HG02840 (cell line): Measurements from ENCODE around the gene HOXA5.

Source experiments
- ATAC-seq: cut with Tn5 transposase; IDR thresholded peaks from one replicate; pipeline ENCODE4 v1.9.1; 2021; ENCODE audit warnings: mild to moderate bottlenecking, moderate library complexity, moderate number of reproducible peaks; ENCODE audit not compliant: unreplicated experiment, low FRiP score

HOXA5 gene

GRCh38 chr7:27172315-27172774, 28.9 kb upstream of the HOXA5 start:
- no peak for ATAC-seq

DNA sequence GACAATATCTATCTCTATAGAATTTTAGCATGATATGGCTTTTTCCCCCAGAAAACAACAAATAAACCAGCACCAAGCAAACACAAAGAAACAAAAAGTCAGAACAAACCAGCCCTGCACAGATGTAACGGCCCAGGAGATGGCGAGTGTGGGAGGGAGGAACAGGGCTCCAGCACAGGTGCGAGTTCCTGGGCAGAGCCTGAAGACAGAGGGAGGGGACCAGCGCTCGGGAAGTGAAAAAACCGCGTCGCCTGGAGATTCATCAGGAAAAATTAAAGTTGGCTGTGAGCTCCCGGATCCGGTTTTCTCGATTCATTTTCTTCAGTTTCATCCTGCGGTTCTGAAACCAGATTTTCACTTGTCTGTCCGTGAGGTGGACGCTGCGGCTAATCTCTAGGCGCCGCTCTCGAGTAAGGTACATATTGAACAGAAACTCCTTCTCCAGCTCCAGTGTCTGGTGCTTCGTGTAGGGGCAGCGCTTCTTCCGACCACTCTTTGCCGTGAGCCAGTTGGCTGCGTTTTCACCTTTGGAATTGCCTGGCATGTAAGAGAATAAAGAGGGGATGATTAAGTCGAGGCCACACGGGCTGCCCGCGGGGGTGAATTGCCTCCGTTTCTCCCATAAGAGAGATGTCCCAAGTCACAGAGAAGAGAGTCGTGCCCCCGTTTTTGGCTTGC, 28.3 kb upstream of the HOXA5 start:
- no peak for ATAC-seq

DNA sequence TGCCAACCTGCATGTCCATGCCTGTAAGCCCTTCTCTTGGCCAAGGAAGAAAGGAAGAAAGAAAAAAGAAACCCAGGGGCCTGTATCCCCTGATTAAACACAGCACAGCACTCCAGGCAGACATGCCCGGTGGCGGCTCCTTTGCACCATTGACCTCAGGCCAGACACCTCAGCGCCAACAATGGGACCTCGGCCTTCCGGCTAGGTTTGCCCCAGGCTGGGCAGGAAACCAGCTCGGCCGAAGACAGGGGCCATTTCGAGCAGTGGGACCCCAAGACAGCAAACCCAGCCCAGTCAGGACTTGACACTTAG, 27.8 kb upstream of the HOXA5 start:
- ATAC-seq = no peak

GRCh38 chr7:27170426-27171324, 27.2 kb upstream of the HOXA5 start:
- no peak for ATAC-seq

DNA sequence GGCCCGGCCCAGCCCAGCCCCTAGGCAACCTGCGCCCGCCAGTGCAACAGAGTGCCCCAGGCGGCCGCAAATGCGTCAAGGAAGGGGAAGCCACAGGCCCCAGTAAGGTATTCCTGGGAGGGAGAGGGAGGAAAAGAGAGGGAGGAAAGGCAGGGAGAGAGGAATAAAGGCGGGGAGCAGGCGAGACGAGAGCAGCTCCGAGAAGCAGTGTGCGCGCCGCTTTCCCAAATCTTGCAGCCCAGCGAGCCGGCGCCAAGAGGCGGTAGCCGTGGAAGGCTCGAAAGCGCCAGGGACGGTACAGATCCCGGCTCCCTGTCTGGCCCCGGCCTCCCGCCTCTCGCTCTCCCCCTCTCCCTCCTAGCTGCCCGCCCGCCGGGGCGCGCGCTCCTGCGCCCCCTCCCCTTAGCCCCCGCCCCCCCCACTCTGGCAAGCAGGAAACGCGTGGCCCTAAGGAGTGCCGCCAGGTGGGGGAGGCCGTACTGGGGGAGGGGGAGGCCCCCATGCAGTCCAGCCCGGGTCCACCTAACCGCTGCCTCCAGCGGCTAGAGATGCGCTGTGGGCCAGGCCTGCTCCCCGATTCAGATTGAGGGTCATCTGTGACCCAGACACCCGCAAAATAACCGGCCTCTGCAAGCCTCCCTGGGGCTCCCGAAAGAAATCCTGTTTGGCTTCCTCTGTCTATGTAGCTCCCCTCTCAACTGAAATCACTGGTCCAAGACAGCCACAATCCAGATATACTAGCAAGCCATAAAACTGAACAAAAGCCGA, 26.4 kb upstream of the HOXA5 start:
- ATAC-seq = no peak

DNA sequence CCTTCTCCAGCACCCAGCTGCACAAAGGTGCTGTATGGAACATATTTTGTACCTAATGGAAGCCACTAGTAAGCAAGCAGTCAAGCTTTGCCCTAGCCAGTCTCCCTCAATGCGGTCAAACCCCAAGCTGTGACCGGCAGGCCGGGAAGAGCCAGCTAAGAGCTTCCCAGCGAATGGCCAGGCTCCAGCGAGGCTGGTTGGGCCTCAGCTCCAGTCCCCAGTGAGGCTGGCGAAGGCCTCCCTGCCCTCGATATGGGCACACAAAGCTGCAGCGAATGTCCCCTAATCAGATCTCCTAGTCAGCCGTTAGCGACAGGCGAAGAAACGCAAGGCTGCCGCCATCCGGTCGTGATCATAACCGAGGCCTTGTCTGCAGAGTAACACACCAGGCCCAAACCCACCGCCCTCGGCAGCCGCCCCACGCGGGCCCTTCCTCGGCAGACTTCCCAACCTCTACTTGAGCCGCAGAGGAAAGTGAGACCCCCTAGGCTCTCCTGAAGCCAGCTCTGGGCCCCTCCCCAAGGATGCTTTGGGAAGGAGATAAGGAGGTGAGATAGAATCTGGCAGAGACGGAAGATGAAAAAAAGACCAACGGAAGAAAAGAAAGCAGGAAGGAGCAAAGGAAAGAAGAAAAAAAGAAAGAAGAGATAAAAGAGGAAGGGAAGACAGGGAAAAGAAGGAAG, 24.9 kb upstream of the HOXA5 start:
- no peak for ATAC-seq

DNA sequence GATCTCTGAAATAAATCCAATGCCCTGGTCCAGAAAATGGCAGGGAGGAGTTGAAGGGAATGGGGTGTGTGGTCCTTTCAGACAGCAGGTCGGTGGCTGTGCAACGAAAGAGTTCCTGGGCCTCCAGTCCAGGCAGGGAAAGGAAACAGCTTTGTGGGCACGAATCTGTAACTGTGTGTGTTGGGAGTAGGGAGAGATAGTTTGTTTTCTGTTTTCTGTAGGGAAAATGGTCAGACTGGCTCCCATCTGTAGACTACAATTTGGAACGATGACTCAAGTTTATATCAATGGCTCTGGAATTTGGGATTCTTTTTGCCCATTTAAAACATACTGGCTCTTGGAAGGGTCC, 24.4 kb upstream of the HOXA5 start:
- no peak for ATAC-seq

GRCh38 chr7:27166531-27167505, 23.3 kb upstream of the HOXA5 start:
- no peak for ATAC-seq

GRCh38 chr7:27165996-27166530, 22.6 kb upstream of the HOXA5 start:
- ATAC-seq = no peak

DNA sequence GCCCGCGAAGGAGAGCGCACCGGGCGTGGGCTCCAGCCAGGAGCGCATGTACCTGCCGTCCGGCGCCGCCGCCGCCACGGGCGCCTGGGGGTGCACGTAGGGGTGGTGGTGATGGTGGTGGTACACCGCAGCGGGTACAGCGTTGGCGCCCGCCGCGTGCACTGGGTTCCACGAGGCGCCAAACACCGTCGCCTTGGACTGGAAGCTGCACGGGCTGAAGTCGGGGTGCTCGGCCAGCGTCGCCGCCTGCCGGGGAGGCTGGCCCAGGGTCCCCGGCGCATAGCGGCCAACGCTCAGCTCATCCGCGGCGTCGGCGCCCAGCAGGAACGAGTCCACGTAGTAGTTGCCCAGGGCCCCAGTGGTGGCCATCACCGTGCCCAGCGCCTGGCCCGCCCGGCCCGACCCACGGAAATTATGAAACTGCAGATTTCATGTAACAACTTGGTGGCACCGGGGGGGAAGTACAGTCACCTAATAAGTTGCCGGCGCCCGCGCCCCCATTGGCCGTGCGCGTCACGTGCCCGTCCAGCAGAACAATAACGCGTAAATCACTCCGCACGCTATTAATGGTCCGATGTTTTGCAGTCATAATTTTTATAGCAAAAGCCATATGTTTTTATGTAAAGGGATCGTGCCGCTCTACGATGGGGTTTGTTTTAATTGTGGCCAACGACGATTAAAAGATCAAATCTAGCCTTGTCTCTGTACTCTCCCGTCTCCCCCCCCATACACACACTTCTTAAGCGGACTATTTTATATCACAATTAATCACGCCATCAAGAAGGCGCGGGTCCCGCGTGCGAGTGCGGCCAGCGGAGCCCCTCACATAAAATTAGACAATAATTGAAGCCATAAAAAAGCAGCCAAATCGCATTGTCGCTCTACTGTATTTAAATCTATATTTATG, 21.9 kb upstream of the HOXA5 start, which contains the start of gene HOXA9:
TSS of gene HOXA9 (minus strand) at position 449 of the 907 bp plus-strand sequence. CDS start at position 369, 80 bp downstream.
- ATAC-seq = no peak

GRCh38 chr7:27164367-27165088, 21.0 kb upstream of the HOXA5 start:
- ATAC-seq = no peak

GRCh38 chr7:27164045-27164366, 20.5 kb upstream of the HOXA5 start:
- no peak for ATAC-seq

DNA sequence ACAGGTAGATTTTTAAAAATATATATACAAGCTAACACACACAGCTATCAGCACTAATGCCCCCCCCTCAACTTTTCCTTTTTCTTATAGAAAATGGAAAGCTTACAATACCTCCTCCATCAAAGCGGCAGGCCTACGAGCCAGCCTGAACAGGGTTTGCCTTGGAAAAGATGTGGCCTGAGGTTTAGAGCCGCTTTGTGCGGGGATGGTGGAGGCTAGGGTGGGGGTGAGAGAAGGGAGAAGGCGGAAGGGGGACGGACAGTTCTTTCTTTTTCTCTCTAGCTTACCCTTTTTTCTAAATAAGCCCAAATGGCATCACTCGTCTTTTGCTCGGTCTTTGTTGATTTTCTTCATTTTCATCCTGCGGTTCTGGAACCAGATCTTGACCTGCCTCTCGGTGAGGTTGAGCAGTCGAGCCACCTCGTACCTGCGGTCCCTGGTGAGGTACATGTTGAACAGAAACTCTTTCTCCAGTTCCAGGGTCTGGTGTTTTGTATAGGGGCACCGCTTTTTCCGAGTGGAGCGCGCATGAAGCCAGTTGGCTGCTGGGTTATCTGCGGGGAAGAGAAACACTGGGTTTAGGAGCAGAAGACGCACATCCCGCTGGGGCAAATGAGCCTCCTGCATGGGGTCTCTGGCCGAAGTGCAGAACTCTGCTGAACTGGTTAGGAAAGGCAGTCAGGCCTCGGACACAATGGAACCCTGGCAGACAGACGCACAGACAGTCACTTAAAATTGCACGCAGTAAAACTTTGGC, 20.0 kb upstream of the HOXA5 start:
- no peak for ATAC-seq

GRCh38 chr7:27162561-27163287, 19.2 kb upstream of the HOXA5 start:
- ATAC-seq = no peak

DNA sequence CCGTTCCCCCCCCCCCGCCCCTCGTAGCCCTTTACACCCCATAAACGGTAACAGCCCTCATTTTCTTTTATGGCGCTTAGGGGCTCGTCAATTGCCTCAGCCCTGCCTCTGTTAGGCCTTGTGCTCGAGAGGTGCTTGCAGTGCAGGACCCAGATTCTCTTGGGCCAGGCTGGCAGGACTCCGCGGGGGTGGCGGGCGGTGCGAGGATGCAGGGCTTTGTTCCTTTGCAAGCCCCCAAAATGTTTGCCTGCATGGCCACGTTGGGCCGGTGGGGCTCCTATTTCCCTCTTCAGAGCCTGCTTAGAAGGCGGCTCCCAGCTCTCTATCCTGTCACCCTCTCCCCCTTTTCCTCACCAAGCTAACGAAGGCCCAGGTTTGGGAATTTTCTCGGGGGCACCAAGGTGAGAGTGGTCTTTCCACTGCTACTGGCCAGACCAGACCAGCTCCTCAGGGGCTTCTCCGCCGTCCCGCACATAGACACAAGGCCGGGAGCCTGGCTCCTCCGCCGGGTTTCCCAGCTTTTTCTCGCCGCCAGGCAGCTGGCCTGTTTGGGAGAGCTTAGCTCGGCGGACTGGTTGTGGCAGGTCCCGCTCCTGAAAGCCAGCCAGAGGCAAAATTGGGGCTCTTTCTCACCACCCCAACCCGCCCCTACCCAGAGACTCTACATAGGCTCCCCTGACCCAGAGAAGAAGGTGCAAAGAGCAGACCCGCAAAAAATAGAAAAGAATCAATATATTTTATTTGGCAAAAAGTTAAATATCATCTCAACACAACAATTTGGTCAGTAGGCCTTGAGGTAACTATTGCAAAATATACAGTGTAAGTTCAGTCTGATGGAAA, 18.5 kb upstream of the HOXA5 start:
- ATAC-seq = no peak
